ENCODE measurements around the gene OLFM2.

The OLFM2 gene

DNA sequence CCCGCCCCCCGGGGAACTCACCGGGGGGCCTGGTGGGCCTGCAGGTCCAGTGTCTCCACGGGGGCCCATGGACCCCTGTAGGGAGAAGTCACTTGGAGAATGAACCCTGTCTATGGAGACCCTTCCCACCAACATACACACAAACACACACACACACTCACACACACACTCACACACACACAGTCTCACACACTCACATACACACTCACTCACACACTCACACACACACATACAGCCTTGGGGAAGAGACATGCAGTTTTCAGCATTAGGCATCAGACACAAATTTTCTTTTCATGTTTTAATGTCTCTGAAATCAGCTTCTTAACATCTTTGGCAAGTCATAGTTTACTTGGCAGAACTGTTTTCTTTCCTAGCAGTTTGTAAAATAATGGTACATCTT is 31.0 kb upstream of the OLFM2 start:
- no peak for DNase-seq (ENCODE audit: low read depth, low spot score)
- Histone ChIP-seq H3K27ac (no peak overlapping the region), H3K4me3 (no peak overlapping the region), H3K36me3 (ENCODE audit: insufficient read depth, low read length) (no peaks in the 10 kb centered on the region), H3K9ac (ENCODE audit: insufficient read length) (no peak overlapping the region), H3K9me3 (ENCODE audit: low read depth, low read length) (no peaks in the 10 kb centered on the region)
- TF ChIP-seq EZH2 (IDR thresholded peaks at IDR 0.05) (no peak), POLR2AphosphoS5 (IDR thresholded peaks at IDR 0.05; ENCODE audit: borderline replicate concordance, low read depth, low read length) (no peak), FOXP2 (optimal IDR thresholded peaks at IDR 0.05; ENCODE audit: control extremely low read depth, extremely low read length, insufficient read depth) (no peak)

DNA sequence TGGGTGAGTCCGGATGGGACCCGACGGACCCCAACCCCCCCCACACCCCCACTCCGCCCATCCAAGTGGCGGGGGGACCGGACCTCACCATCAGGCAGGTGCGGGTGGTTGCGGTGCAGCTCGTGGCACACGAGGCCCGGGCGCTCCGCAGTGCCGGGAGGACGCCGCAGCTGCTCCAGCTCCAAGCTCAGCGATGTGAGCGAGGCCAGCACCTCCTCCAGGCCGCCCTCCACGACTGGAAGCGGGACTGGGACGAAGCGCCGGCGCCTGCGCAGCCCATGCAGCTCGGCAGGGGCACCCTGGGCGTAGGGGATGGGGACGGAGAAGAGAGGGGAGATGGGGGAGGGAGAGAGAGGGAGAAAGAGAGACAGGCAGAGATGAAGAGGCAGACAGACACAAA is 30.1 kb upstream of the OLFM2 start:
- Histone ChIP-seq H3K9me3 (ENCODE audit: low read depth, low read length) (no peaks in the 10 kb centered on the region), H3K4me3 (no peak overlapping the region), H3K27ac (no peak overlapping the region), H3K36me3 (ENCODE audit: insufficient read depth, low read length) (no peaks in the 10 kb centered on the region), H3K9ac (ENCODE audit: insufficient read length) (no peak overlapping the region)
- no peak for DNase-seq (ENCODE audit: low read depth, low spot score)
- TF ChIP-seq EZH2 (IDR thresholded peaks at IDR 0.05) (no peak), FOXP2 (optimal IDR thresholded peaks at IDR 0.05; ENCODE audit: control extremely low read depth, extremely low read length, insufficient read depth) (no peak), POLR2AphosphoS5 (IDR thresholded peaks at IDR 0.05; ENCODE audit: borderline replicate concordance, low read depth, low read length) (no peak)

DNA sequence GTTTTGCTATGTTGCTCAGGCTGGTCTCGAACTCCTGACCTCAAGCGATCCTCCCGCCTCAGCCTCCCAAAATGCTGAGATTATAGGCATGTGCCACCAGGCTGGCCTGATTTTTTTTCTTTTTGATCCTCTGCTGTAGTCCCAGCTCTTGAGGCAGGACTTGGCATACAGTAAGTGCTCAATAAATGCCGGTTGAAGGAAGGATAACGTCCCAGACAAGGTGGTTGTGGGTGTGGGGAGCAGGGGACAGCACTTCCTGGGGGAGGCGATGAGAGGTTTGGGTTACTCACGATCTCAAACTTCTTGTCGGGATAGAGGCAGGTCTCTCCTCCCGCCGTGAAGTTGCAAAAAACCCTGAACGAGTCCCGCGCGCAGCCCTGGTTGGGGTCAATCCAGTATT is 29.7 kb upstream of the OLFM2 start:
- H3K4me3 ChIP-seq: no peak overlapping the region
- no peaks in the 10 kb centered on the region for H3K9me3 ChIP-seq (ENCODE audit: low read depth, low read length)
- DNase-seq (ENCODE audit: low read depth, low spot score): no peak
- no peak for TF ChIP-seq FOXP2 (optimal IDR thresholded peaks at IDR 0.05; ENCODE audit: control extremely low read depth, extremely low read length, insufficient read depth)
- TF ChIP-seq POLR2AphosphoS5 (IDR thresholded peaks at IDR 0.05; ENCODE audit: borderline replicate concordance, low read depth, low read length): no peak
- no peak for TF ChIP-seq EZH2 (IDR thresholded peaks at IDR 0.05)
- no peaks in the 10 kb centered on the region for H3K36me3 ChIP-seq (ENCODE audit: insufficient read depth, low read length)
- H3K27ac ChIP-seq: no peak overlapping the region
- no peak overlapping the region for H3K9ac ChIP-seq (ENCODE audit: insufficient read length)

DNA sequence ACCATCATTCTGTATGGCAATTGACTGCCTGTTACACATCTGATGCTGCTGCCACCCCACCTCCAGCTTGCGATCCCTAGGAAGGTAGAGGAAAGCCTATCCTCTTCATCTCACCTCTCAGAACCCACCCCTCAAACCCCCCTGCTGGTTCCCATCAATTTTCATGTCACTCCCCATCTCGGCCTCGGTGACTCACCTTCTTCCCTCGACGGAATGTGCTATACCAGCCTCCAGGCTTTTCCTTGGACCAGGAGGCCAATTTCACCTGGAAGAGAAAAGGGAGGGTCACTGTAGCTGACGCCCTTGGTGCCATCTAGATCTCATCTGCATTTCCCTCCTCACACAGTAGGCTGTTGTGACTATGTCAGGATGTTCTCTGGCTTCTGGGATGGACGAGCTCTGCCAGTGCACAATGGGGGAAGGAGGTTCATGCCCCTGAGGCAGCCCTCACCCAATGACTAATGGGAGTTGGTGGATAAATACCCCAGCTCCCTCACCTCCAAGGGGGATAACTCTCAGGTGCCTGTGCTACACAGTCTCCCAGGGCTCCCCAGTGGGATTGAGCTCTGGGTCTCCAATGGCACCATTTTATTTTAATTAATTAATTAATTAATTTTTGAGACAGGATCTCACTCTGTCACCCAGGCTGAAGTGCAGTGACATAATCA is 26.4 kb upstream of the OLFM2 start:
- Histone ChIP-seq H3K4me3 (no peak overlapping the region), H3K27ac (no peak overlapping the region), H3K36me3 (ENCODE audit: insufficient read depth, low read length) (no peaks in the 10 kb centered on the region), H3K9ac (ENCODE audit: insufficient read length) (no peak overlapping the region), H3K9me3 (ENCODE audit: low read depth, low read length) (no peaks in the 10 kb centered on the region)
- no peak for DNase-seq (ENCODE audit: low read depth, low spot score)
- TF ChIP-seq EZH2 (IDR thresholded peaks at IDR 0.05) (no peak), POLR2AphosphoS5 (IDR thresholded peaks at IDR 0.05; ENCODE audit: borderline replicate concordance, low read depth, low read length) (no peak), FOXP2 (optimal IDR thresholded peaks at IDR 0.05; ENCODE audit: control extremely low read depth, extremely low read length, insufficient read depth) (no peak)

DNA sequence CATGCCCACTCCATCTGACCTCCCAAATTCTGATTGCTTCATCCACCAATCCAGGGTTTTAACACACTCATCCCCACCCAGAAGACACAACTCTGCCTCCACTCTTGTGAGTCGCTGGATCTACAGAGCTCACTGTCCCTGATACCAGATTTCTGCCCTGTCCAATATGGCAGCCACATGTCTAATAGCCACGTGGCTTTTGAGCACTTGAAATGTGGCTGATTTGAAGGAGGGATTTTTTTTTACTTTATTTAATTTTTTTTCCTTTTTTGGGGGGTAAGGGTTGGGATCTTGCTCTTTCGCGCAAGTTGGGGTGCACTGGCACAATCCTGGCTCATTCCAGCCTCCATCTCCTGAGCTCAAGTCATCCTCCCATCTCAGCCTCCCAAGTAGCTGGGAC is 24.8 kb upstream of the OLFM2 start:
- H3K4me3 ChIP-seq: no peak overlapping the region
- H3K9ac ChIP-seq (ENCODE audit: insufficient read length): no peak overlapping the region
- TF ChIP-seq FOXP2 (optimal IDR thresholded peaks at IDR 0.05; ENCODE audit: control extremely low read depth, extremely low read length, insufficient read depth) (no peak), EZH2 (IDR thresholded peaks at IDR 0.05) (no peak), POLR2AphosphoS5 (IDR thresholded peaks at IDR 0.05; ENCODE audit: borderline replicate concordance, low read depth, low read length) (no peak)
- no peak overlapping the region for H3K27ac ChIP-seq
- DNase-seq (ENCODE audit: low read depth, low spot score): no peak
- no peaks in the 10 kb centered on the region for H3K36me3 ChIP-seq (ENCODE audit: insufficient read depth, low read length)
- H3K9me3 ChIP-seq (ENCODE audit: low read depth, low read length): no peaks in the 10 kb centered on the region

DNA sequence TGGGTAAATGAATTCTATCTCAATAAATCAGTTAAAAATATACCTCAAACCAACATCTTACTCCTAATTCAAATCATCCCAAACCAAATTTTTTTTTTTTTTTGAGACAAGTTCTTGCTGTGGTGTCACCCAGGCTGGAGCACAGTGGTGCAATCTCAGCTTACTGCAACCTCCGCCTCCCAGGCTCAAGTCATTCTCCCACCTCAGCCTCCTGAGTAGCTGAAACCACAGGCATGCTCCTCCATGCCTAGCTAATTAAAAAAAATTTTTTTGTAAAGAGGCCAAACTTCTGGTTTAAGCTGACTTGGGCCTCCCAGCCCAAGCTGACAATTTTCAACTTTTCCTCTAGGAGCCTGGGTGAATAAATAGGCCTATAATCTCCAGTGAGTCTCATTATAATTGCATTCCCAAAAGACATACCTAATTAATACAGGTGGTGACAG is 22.1 kb upstream of the OLFM2 start:
- no peaks in the 10 kb centered on the region for H3K9me3 ChIP-seq (ENCODE audit: low read depth, low read length)
- TF ChIP-seq FOXP2 (optimal IDR thresholded peaks at IDR 0.05; ENCODE audit: control extremely low read depth, extremely low read length, insufficient read depth) (no peak), EZH2 (IDR thresholded peaks at IDR 0.05) (no peak), POLR2AphosphoS5 (IDR thresholded peaks at IDR 0.05; ENCODE audit: borderline replicate concordance, low read depth, low read length) (no peak)
- H3K4me3 ChIP-seq: no peak overlapping the region
- DNase-seq (ENCODE audit: low read depth, low spot score): no peak
- H3K27ac ChIP-seq: peak overlapping the region; percentile 68; the same call in 1 of the 2 replicates
- H3K9ac ChIP-seq (ENCODE audit: insufficient read length): no peak overlapping the region
- no peaks in the 10 kb centered on the region for H3K36me3 ChIP-seq (ENCODE audit: insufficient read depth, low read length)

DNA sequence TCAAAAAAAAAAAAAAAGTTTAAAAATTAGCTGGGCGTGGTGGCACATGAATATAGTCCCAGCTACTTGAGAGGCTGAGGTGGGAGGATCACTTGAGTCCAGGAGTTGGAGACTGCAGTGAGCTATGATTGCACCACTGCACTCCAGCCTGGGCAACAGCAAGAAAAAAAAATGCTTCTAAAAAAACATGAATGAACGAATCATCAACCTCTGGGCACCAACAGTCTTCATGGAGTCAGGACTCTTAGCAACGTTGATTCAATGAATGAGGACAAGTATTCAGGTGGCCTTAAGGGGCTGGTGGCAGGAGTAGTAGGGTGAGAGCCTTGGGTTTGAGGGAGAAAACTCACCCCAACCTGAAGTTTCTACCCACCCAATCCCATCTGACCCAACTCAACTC is 20.6 kb upstream of the OLFM2 start:
- no peak for TF ChIP-seq EZH2 (IDR thresholded peaks at IDR 0.05)
- TF ChIP-seq POLR2AphosphoS5 (IDR thresholded peaks at IDR 0.05; ENCODE audit: borderline replicate concordance, low read depth, low read length): no peak
- no peak for TF ChIP-seq FOXP2 (optimal IDR thresholded peaks at IDR 0.05; ENCODE audit: control extremely low read depth, extremely low read length, insufficient read depth)
- no peaks in the 10 kb centered on the region for H3K9me3 ChIP-seq (ENCODE audit: low read depth, low read length)
- no peak for DNase-seq (ENCODE audit: low read depth, low spot score)
- H3K4me3 ChIP-seq: no peak overlapping the region
- H3K36me3 ChIP-seq (ENCODE audit: insufficient read depth, low read length): no peaks in the 10 kb centered on the region
- H3K27ac ChIP-seq: no peak overlapping the region
- no peak overlapping the region for H3K9ac ChIP-seq (ENCODE audit: insufficient read length)

DNA sequence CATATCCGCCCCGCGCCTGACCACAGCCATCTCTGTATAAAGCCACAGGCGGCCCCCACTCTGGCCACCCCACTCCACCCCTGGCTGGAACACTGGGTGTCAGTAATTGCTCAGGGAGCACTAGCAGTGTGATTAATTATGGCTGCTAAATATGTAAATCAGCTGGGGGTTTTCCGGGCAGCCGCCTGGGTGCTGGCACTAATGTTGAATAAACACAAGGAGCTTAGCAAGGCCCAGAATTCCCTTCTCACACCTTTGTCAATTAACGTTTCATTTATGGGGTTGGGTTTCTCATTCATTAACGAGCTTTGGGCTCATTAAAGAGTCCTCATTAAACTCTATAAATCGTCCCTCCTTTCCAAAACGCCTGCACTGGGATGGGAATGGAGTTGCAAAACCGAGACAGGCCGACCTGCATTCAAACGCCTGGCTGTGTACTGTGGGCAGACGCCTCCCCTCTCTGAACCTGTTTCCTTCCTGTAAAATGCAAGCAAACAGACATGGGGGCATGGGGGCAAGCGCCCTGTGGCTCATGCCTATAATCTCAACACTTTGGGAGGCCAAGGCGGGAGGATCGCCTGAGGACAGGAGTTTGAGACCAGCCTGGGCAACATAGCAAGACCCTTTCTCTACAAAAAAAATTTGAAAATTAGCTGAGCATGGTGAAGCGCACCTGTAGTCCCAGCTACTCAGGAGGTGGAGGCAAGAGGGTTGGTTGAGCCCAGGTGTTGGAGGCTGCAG is 17.7 kb upstream of the OLFM2 start:
- DNase-seq (ENCODE audit: low read depth, low spot score): no peak
- no peak for TF ChIP-seq EZH2 (IDR thresholded peaks at IDR 0.05)
- TF ChIP-seq FOXP2 (optimal IDR thresholded peaks at IDR 0.05; ENCODE audit: control extremely low read depth, extremely low read length, insufficient read depth): no peak
- TF ChIP-seq POLR2AphosphoS5 (IDR thresholded peaks at IDR 0.05; ENCODE audit: borderline replicate concordance, low read depth, low read length): no peak
- no peak overlapping the region for H3K27ac ChIP-seq
- H3K9ac ChIP-seq (ENCODE audit: insufficient read length): no peak overlapping the region
- H3K9me3 ChIP-seq (ENCODE audit: low read depth, low read length): no peaks in the 10 kb centered on the region
- no peak overlapping the region for H3K4me3 ChIP-seq
- no peaks in the 10 kb centered on the region for H3K36me3 ChIP-seq (ENCODE audit: insufficient read depth, low read length)
